HG02840 (cell line): ENCODE results near the gene TSC22D2.

Experiments
- ATAC-seq: cut with Tn5 transposase; IDR thresholded peaks from one replicate; pipeline ENCODE4 v1.9.1; 2021; ENCODE audit warnings: mild to moderate bottlenecking, moderate library complexity, moderate number of reproducible peaks; ENCODE audit not compliant: unreplicated experiment, low FRiP score

TSC22D2 gene

GRCh38 chr3:150408221-150409124 is at the start of gene TSC22D2:
Gene TSC22D2 (plus strand): TSS chr3:150408298. CDS start chr3:150409351, 1,053 bp downstream.
- peak; percentile 69 for ATAC-seq

GRCh38 chr3:150359381-150359780 is 48.7 kb upstream of the TSC22D2 start:
- ATAC-seq = no peak

- no peak for ATAC-seq
These were observed 47.1 kb upstream of the TSC22D2 start for GRCh38 chr3:150360966-150361365.

GRCh38 chr3:150362515-150363302 is 45.4 kb upstream of the TSC22D2 start:
- ATAC-seq = no peak

GRCh38 chr3:150363420-150363819 is 44.7 kb upstream of the TSC22D2 start:
- no peak for ATAC-seq

- no peak for ATAC-seq
These were observed 42.9 kb upstream of the TSC22D2 start for GRCh38 chr3:150365132-150365604.

GRCh38 chr3:150367757-150368156 is 40.3 kb upstream of the TSC22D2 start:
- no peak for ATAC-seq

GRCh38 chr3:150370122-150370602 is 37.9 kb upstream of the TSC22D2 start:
- no peak for ATAC-seq

- ATAC-seq = no peak
These were observed 37.1 kb upstream of the TSC22D2 start for GRCh38 chr3:150370999-150371398.

- ATAC-seq = no peak
These were observed 36.3 kb upstream of the TSC22D2 start for GRCh38 chr3:150371741-150372254.

GRCh38 chr3:150372320-150372719 is 35.8 kb upstream of the TSC22D2 start:
- no peak for ATAC-seq

- no peak for ATAC-seq
These were observed 35.4 kb upstream of the TSC22D2 start for GRCh38 chr3:150372722-150373121.

GRCh38 chr3:150373234-150373875 is 34.7 kb upstream of the TSC22D2 start:
- no peak for ATAC-seq

- ATAC-seq = no peak
These were observed 33.1 kb upstream of the TSC22D2 start for GRCh38 chr3:150374975-150375374.

GRCh38 chr3:150376001-150376848 is 31.9 kb upstream of the TSC22D2 start:
- no peak for ATAC-seq

GRCh38 chr3:150377601-150378300 is 30.3 kb upstream of the TSC22D2 start:
- ATAC-seq = no peak

- ATAC-seq = no peak
These were observed 29.8 kb upstream of the TSC22D2 start for GRCh38 chr3:150378301-150378748.

- no peak for ATAC-seq
These were observed 28.6 kb upstream of the TSC22D2 start for GRCh38 chr3:150379469-150379868.
